Heart left ventricle (tissue), 16 donors: ENCODE measurements around the gene BARHL1. TPM values are rescaled to one million over a fixed set of nuclear protein-coding genes. Genes with fewer than 3 reads are reported as not detected.

Source experiments
- ATAC-seq, 4 donors: fragments of 200-7000 bp; cut with Tn5 transposase; one replicate each; pipeline ENCODE4 v1.9.1; 2020 to 2022; ENCODE audit warnings: moderate library complexity in 4 of 4, mild to moderate bottlenecking in 3 of 4, moderate number of reproducible peaks in 1 of 4
- DNase-seq, 5 donors: peaks; one replicate each; pipeline ENCODE4 v3.0.0-alpha.2; 2020
- H3K27ac ChIP-seq, 12 donors: fragments of 200-600 bp; sonication (generic) in 4 of 12; one replicate each; pipeline versions ENCODE4 v1.5.0 to v1.8.0; 2016 to 2022; ENCODE audit warnings: mild to moderate bottlenecking in 2 of 12
- H3K27me3 ChIP-seq, 9 donors: fragments of 200-600 bp; sonication (generic) in 2 of 9; one replicate each; pipeline versions ENCODE4 v1.5.1 to v1.8.0; 2016 to 2022; ENCODE audit warnings: mild to moderate bottlenecking in 3 of 9
- H3K36me3 ChIP-seq, 9 donors: fragments of 200-600 bp; sonication (generic) in 2 of 9; one replicate each; pipeline versions ENCODE4 v1.5.0 to v1.8.0; 2018 to 2022; ENCODE audit warnings: mild to moderate bottlenecking in 2 of 9
- H3K4me1 ChIP-seq, 12 donors: fragments of 200-600 bp; sonication (generic) in 4 of 12; one replicate each; pipeline versions ENCODE4 v1.5.0 to v1.8.0; 2016 to 2022; ENCODE audit warnings: mild to moderate bottlenecking in 3 of 12
- H3K4me3 ChIP-seq, 12 donors: fragments of 200-600 bp; sonication (generic) in 4 of 12; one replicate each; pipeline versions ENCODE4 v1.5.0 to v1.8.0; 2017 to 2022; ENCODE audit warnings: mild to moderate bottlenecking in 9 of 12, moderate library complexity in 4 of 12
- H3K9me3 ChIP-seq, 12 donors: fragments of 200-600 bp; sonication (generic) in 4 of 12; one replicate each; pipeline versions ENCODE4 v1.5.0 to v1.8.0; 2016 to 2022; ENCODE audit warnings: mild to moderate bottlenecking in 1 of 12
- CTCF ChIP-seq, 12 donors: fragments of 200-600 bp; sonication (generic) in 4 of 12; IDR thresholded peaks; one replicate each; pipeline versions ENCODE4 v1.5.0 to v1.8.0; 2018 to 2022; ENCODE audit warnings: antibody characterized with exemption in 12 of 12, mild to moderate bottlenecking in 5 of 12
- POLR2A ChIP-seq, 2 donors: fragments of 450-650 bp; IDR thresholded peaks; one replicate each; pipeline ENCODE4 v1.6.1; 2017; ENCODE audit warnings: antibody characterized with exemption in 2 of 2, mild to moderate bottlenecking in 2 of 2, moderate library complexity in 2 of 2
- WGBS, 4 donors: extraction: QIAGEN DNeasy Blood & Tissue Kit in 2 of 4; methylation state at CpG; one replicate each; pipeline versions ENCODE4 v1.1.5 to v1.1.7; 2013 to 2018; 5-methylcytosine and 5-hydroxymethylcytosine counted together
- intact Hi-C, 10 donors: fragments of 100-400 bp; cut with DNase I; formaldehyde crosslinking; loops; one replicate each; pipeline versions ENCODE4 v1.11.1 to v1.14.2; 2022
- polyA plus RNA-seq, 2 donors: library from polyadenylated mRNA; stranded (reverse); fragments of 200-250 nt; gene quantifications; one replicate each; pipeline ENCODE4 v1.2.3, GENCODE V29; 2013
- total RNA-seq, 9 donors: library from RNA; depleted of rRNA in 2 of 9; stranded (reverse); fragments of >200 nt in 2 of 9; fragmentation: NEBNext Ultra II Directional in 3 of 9; extraction: Animal tissue kit (Norgen Biotek cat#: 25700) in 3 of 9; gene quantifications; one replicate each; pipeline versions ENCODE4 v1.1.0 to v1.2.4, GENCODE V29; 2016 to 2023
- donor health status: ischemic (EF 13 %, LVEDD 7.1; RV severe dilation, severe dysfunction).
- donor health status: healthy with polysubstance abuse.
- donor health status: DM: no; HTN: yes; CAD: no.
- donor health status: DM: no; HTN: no; CAD: no.
- donor health status: ischemic (EF 25% LVEDD 6.9; RV normal size, moderate dysfunction).
- donor health status: ischemic (EF 25% LVEDD 5.7; RV mildly dilated, moderate dysfunction).
- donor health status: healthy.
- donor health status: DM: yes; HTN: yes; CAD: no.
- donor health status: ischemic (EF 35%, LVEDD 5.7; RV mildly dilated, moderate dysfunction).
- donor health status: nonischemic (EF 11% LVEDD 7.7; RV severe dilation, severe dysfunction).
- donor health status: DM: yes; HTN: yes; CAD: no.
- donor health status: PGD.
- donor health status: ischemic (EF 29% LVEDD 5.4; RV normal size, mild dysfunction).
- donor health status: nonischemic (EF 23%, LVEDD 6.1; RV moderate dilation, normal function).

The BARHL1 gene
- total and polyA plus RNA-seq, 11 donors, result not detected

- 78 to 85% (median 81%) methylated on average over 6 to 7 of the region's 7 CpGs for WGBS, 4 donors
- H3K27me3 ChIP-seq, result peaks cover 0 to 11% (median 0%) of the 10 kb centered on the region in 9 donors
Observed at GRCh38 chr9:132547052-132547431, 35.4 kb upstream of the BARHL1 start.

GRCh38 chr9:132547436-132547835, 35.0 kb upstream of the BARHL1 start:
- Histone ChIP-seq H3K9me3 (no peaks in the 10 kb centered on the region), H3K36me3 (no peaks in the 10 kb centered on the region), H3K4me3 (no peak overlapping the region), H3K27me3 (peaks cover 0 to 11% (median 0%) of the 10 kb centered on the region in 9 donors), H3K27ac (no peak overlapping the region), H3K4me1 (peaks cover 0 to 9% (median 0%) of the 10 kb centered on the region in 12 donors)
- WGBS, 4 donors, result 82 to 91% (median 89%) methylated on average over 13 of the region's 13 CpGs
- no peak for ATAC-seq
- DNase-seq, result peak in 1 of 5 donors; percentile 56
- intact Hi-C loops, result no loop called here
- TF ChIP-seq CTCF (IDR thresholded peaks at IDR 0.05) (no peak), POLR2A (IDR thresholded peaks at IDR 0.05) (no peak)

More at GRCh38 chr9:132547052-132547431, 35.4 kb upstream of the BARHL1 start:
- Histone ChIP-seq H3K36me3 (no peaks in the 10 kb centered on the region), H3K27ac (no peak overlapping the region), H3K4me1 (peaks cover 0 to 9% (median 0%) of the 10 kb centered on the region in 12 donors), H3K9me3 (no peaks in the 10 kb centered on the region), H3K4me3 (no peak overlapping the region)
- DNase-seq (no peak), ATAC-seq (no peak)
- no peak for TF ChIP-seq CTCF (IDR thresholded peaks at IDR 0.05)
- no peak for TF ChIP-seq POLR2A (IDR thresholded peaks at IDR 0.05)
- intact Hi-C loops, result no loop called here

DNA sequence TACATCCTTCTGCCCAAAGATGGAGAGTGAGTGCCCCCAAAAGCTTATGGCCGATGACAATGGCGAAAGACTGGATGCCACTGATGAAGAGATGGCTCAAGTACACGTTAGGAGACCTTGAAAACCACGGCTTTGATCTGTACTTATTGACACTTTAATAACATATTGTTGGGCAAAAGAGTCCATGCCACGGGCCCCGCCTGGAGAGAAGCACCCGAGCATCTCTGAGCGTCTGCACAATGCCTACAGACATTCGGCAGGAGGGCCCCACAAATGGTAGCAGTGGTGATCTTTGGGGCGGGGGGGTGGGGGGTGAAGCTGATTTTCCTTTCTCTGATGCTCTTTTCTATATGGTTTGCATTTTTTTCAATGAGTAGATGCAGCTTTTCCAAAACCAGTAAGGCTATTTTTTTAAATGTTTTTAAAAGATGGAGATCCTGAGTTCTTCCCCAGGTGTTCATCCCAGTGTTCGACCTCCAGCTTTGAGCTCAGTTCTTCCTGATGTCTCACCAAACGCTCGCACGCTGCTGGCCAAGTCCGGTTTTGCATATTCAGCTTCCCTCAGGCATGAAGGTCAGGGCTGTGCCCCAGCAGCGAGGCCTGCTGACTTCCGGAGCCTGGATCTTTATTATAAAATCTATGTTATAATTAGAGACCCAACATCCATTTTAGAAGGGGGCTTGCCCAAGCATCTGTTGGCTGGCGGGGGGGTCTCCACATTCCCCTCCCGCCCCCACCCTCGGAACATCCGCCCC, 34.3 kb upstream of the BARHL1 start:
- Histone ChIP-seq H3K27ac (no peak overlapping the region), H3K27me3 (peaks cover 0 to 11% (median 0%) of the 10 kb centered on the region in 9 donors), H3K4me3 (no peak overlapping the region), H3K9me3 (no peaks in the 10 kb centered on the region), H3K4me1 (peaks cover 0 to 9% (median 0%) of the 10 kb centered on the region in 12 donors), H3K36me3 (no peaks in the 10 kb centered on the region)
- TF ChIP-seq CTCF (IDR thresholded peaks at IDR 0.05) (no peak), POLR2A (IDR thresholded peaks at IDR 0.05) (no peak)
- intact Hi-C loops, result no loop called here
- 81 to 82% (median 82%) methylated on average over 21 of the region's 21 CpGs for WGBS, 4 donors
- no peak for ATAC-seq
- DNase-seq, result peak in 1 of 5 donors; percentile 21

DNA sequence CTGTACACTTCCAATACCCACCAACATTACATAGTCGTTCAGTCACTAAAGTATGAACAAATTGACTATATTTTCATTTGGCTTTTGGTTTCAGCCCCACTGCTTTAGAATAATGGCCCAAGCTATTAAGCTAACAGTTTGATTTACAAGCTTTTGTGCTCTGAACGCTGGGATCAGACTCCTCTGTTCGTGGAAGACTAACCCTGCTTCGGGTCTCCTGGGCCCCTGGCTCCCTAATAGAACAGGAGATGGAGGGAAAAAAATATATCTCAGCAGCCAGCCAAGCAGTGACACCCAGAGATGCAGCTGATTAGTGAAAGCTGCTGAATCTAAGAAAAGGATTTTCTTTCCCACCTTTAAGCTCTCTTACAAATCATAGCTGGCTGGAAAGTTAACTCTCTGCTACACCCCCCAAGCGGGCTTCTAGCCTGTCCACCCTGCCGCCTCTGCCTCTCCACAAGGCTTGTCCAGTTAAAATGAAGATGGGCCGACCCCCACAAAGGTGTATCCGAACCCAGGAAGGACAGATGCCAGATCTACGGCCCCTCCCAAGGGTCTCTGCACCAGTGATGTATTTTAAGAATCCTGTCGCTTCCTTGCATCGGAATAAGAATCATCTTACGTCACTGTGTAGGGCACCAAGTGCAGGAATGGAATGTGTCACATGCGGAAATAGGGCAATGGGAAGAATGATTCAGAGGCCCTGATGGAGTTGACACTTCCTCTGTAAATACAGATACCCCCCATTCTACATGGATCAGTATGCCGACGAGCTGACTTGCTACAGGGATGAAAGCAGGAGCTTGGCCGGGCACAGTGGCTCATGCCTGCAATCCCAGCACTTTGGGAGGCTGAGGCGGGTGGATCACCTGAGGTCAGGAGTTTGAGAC, 33.4 kb upstream of the BARHL1 start:
- Histone ChIP-seq H3K36me3 (no peaks in the 10 kb centered on the region), H3K27ac (no peak overlapping the region), H3K4me3 (no peak overlapping the region), H3K4me1 (peaks cover 0 to 9% (median 0%) of the 10 kb centered on the region in 12 donors), H3K27me3 (peaks cover 0 to 11% (median 0%) of the 10 kb centered on the region in 9 donors), H3K9me3 (no peaks in the 10 kb centered on the region)
- WGBS, 4 donors, result 59 to 64% (median 61%) methylated on average over 17 of the region's 17 CpGs
- TF ChIP-seq POLR2A (IDR thresholded peaks at IDR 0.05), result no peak
- TF ChIP-seq CTCF (IDR thresholded peaks at IDR 0.05), result no peak
- intact Hi-C loops, result no loop called here
- ATAC-seq (no peak), DNase-seq (peak in 1 of 5 donors; percentile 10)
